GM19468 (cell line): ENCODE data around the gene SLC9A7.

Experiments
- ATAC-seq: cut with Tn5 transposase; IDR thresholded peaks from one replicate; pipeline ENCODE4 v1.9.1; 2021; ENCODE audit warnings: mild to moderate bottlenecking, moderate library complexity, moderate number of reproducible peaks; ENCODE audit not compliant: unreplicated experiment; ENCODE audit errors: extremely low read depth

SLC9A7 gene

GRCh38 chrX:46620505-46620904 is 138.4 kb downstream of the SLC9A7 start:
- ATAC-seq = no peak

- ATAC-seq = no peak
Observed at GRCh38 chrX:46618947-46619346, 140.0 kb downstream of the SLC9A7 start.

- no peak for ATAC-seq
Observed at GRCh38 chrX:46617906-46618305, 141.0 kb downstream of the SLC9A7 start.

GRCh38 chrX:46611658-46612362 is 147.1 kb downstream of the SLC9A7 start:
- ATAC-seq = no peak

GRCh38 chrX:46610070-46610658 is 148.8 kb downstream of the SLC9A7 start:
- ATAC-seq = no peak

GRCh38 chrX:46607916-46608315 is 151.0 kb downstream of the SLC9A7 start:
- no peak for ATAC-seq

GRCh38 chrX:46602468-46603102 is 156.3 kb downstream of the SLC9A7 start:
- ATAC-seq = no peak

- ATAC-seq = no peak
Observed at GRCh38 chrX:46601283-46601682, 157.6 kb downstream of the SLC9A7 start.

- no peak for ATAC-seq
Observed at GRCh38 chrX:46599051-46599560, 159.8 kb downstream of the SLC9A7 start.

- no peak for ATAC-seq
Observed at GRCh38 chrX:46597771-46598170, 161.1 kb downstream of the SLC9A7 start.

GRCh38 chrX:46597208-46597607 is 161.7 kb downstream of the SLC9A7 start:
- ATAC-seq = no peak

- ATAC-seq = no peak
Observed at GRCh38 chrX:46595084-46595483, 163.8 kb downstream of the SLC9A7 start.

GRCh38 chrX:46589977-46590723 is 168.8 kb downstream of the SLC9A7 start:
- ATAC-seq = no peak

- no peak for ATAC-seq
Observed at GRCh38 chrX:46588263-46588662, 170.7 kb downstream of the SLC9A7 start.

GRCh38 chrX:46587753-46588171 is 171.2 kb downstream of the SLC9A7 start:
- ATAC-seq = no peak

GRCh38 chrX:46587158-46587557 is 171.8 kb downstream of the SLC9A7 start:
- ATAC-seq = no peak

GRCh38 chrX:46584736-46585135 is 174.2 kb downstream of the SLC9A7 start:
- no peak for ATAC-seq

- ATAC-seq = no peak
Observed at GRCh38 chrX:46582966-46583365, 176.0 kb downstream of the SLC9A7 start.

- no peak for ATAC-seq
Observed at GRCh38 chrX:46582325-46582724, 176.6 kb downstream of the SLC9A7 start.

- ATAC-seq = no peak
Observed at GRCh38 chrX:46580613-46581012, 178.3 kb downstream of the SLC9A7 start.

- ATAC-seq = no peak
Observed at GRCh38 chrX:46579250-46579649, 179.7 kb downstream of the SLC9A7 start.
